GM12801 (cell line): ENCODE measurements around the gene TMEM222.

ENCODE experiments used
- TF ChIP-seq, protein P1 (sequence below): IDR thresholded peaks from one replicate; pipeline ENCODE4 v1.5.1; 2011; ENCODE audit warnings: control low read depth; ENCODE audit not compliant: insufficient read length; ENCODE audit errors: extremely low read depth

TMEM222 gene, protein sequence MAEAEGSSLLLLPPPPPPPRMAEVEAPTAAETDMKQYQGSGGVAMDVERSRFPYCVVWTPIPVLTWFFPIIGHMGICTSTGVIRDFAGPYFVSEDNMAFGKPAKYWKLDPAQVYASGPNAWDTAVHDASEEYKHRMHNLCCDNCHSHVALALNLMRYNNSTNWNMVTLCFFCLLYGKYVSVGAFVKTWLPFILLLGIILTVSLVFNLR

DNA sequence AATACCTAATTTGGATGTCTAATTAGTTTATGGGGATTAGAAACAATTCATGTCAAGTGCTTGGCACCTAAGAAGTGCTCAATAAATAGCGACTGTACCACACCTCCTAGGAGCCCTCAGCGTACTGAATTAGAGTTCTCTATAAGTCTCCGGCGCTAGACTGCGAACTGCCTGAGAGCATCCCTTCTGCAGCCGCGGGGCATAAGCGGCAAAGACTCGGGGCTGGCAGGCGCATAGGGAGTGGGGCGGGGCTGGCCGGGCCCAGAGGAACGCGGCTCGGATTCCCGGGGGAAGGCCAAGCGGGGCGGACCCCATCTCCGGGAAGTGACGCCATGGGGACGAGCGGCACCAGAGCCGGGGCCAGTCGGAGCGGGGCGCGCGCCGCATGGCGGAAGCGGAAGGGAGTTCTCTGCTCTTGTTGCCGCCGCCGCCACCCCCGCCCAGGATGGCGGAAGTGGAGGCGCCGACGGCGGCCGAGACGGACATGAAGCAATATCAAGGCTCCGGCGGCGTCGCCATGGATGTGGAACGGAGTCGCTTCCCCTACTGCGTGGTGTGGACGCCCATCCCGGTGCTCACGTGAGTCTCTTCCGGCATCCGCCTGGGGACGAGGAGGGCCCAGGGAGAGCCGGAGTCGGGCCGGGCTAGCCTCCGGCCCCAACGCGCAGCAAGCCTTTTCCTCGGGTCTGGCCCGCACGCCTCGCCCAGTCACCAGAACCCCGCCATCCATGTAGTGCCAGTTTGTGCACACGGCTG lies at the start of gene TMEM222:
TMEM222 (plus strand) TSS at position 351 of the 756 bp plus-strand sequence; CDS start at position 386, 35 bp downstream.
- TF ChIP-seq, protein P1, sequence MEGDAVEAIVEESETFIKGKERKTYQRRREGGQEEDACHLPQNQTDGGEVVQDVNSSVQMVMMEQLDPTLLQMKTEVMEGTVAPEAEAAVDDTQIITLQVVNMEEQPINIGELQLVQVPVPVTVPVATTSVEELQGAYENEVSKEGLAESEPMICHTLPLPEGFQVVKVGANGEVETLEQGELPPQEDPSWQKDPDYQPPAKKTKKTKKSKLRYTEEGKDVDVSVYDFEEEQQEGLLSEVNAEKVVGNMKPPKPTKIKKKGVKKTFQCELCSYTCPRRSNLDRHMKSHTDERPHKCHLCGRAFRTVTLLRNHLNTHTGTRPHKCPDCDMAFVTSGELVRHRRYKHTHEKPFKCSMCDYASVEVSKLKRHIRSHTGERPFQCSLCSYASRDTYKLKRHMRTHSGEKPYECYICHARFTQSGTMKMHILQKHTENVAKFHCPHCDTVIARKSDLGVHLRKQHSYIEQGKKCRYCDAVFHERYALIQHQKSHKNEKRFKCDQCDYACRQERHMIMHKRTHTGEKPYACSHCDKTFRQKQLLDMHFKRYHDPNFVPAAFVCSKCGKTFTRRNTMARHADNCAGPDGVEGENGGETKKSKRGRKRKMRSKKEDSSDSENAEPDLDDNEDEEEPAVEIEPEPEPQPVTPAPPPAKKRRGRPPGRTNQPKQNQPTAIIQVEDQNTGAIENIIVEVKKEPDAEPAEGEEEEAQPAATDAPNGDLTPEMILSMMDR, result no peak

DNA sequence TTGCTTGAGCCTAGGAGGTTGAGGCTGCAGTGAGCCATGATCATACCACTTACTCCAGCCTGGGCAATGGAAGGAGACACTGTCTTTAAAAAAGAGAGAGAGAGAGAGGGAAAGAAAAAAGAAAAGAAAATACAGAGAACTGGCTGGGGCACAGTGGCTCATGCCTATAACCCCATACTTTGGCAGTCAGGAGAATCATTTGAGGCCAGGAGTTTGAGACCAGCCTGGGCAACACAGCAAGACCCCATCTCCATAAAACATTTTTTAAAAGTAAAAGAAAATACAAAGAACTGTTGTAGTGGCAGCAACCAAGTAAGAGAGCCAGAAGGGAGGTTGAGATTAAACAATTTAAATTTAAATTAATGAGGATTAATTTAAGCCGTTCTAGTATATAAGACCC lies 47.8 kb upstream of the TMEM222 start:
- TF ChIP-seq, protein P1, result no peak

DNA sequence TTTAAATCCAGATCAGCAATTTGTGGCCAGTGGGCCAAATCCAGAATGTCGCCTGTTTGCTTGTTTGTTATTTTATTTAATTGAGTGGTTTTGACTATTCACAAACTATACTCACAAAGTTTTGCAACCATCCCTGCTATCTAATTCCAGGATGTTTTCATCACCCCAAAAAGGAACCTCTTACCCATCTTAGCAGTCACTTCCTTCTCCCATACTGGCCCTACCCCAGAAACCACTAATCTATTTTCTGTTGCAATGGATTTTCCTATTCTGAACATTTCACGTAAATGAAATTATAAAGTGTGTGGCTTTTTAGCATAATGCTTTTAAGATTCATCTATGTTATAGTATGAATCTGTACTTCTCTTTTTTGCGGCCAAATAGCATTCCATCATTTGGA lies 46.3 kb upstream of the TMEM222 start:
- TF ChIP-seq, protein P1, result no peak

DNA sequence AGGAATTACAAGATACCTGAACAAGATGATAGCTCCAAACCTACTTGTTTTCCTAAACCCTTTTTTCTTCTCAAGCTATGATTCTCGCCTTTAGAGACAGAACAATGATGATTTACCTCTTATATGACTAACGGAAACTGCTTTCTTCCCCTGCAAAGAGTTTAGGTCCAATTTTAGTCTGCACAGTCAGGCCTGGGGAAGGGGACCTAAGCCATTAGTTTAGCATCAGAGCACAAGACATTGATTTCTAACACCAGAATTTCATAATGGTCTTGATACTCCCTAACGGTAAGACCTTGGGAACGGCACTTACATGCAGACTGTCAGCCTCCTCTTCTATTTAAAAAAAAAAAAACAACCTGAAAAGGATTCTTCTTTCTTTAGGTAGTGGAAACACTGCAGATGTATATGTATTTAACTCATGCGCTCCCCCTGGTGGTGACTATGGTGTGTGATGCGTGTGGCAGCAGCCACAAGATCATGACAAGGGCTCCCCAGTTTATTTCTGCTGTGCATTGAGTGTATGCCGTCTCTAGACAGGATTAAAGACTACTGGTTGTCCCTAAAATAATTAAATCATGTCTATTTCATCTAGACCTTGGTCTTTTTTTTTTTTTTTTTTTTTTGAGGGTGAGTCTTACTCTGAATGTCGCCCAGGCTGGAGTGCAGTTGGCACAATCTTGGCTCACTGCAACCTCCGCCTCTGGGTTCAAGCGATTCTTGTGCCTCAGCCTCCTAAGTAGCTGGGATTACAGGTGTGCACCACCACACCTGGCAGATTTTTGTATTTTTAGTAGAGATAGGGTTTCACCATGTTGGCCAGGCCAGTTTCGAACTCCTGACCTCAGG lies 37.3 kb upstream of the TMEM222 start:
- TF ChIP-seq, protein P1, result no peak

DNA sequence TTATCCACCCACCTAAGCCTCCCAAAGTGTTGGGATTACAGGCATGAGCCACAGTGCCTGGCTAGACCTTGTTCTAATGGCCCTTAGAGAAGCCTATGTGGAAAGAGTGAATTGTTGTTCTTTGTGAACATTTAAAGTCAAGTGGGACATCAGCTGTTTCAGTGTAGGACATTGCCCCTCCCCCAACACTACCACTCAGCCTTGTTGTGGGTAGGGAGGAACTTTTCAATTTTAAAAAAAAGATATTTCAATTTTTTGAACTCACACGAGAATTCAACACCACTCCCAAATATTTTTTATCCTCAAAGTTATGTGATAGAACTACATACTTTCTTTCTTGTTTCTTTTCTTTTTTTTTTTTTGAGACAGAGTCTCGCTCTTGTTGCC lies 36.7 kb upstream of the TMEM222 start:
- TF ChIP-seq, protein P1, result no peak

DNA sequence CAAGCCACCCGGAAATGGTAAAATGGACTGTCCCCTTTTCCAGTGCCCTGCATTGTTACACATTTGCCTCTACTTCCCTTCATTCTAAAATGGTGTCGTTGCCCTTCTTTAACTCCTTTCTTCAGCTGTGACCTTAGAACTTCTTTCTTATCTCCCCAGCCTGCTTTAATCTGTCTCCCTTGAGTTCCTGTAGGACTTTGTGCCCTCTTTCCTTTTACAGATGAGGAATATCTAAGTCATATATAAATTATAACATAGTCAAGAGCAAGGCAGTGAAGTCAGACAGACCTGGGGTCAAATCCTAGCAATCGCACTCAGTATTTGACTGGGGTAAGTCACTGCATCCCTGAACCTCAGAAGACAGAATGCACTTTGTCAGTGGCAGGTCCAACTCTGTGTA lies 31.4 kb upstream of the TMEM222 start:
- TF ChIP-seq, protein P1, result no peak

DNA sequence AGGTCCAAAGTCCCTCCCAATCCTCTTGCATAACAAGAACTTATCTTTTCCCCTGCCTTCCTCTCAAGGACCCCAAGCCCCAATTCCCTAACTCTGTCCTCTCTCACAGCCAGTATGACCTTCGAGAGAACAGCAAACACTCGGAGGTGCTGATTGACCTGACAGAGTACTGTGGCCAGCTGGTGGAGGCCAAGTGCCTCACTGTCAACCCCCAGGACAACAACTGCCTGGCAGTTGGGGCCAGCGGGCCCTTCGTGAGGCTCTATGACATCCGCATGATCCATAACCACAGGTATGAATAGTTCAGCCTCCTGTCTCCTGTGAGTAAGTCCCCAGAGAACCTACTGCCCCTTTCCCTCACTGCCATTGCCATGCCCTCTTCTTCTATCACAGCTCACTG lies 29.9 kb upstream of the TMEM222 start:
- TF ChIP-seq, protein P1, result no peak
